Right lobe of liver (tissue), 4 donors: Measurements from ENCODE around the gene STC2.

Source experiments
- POLR2A ChIP-seq: fragments of 450-650 bp; IDR thresholded peaks from one replicate; pipeline ENCODE4 v1.6.1; 2017; ENCODE audit warnings: antibody characterized with exemption, mild to moderate bottlenecking
- TF ChIP-seq, protein P1 (sequence below), 4 donors: fragments of 200-600 bp in 3 of 4; fragments of 450-650 bp in 1 of 4; IDR thresholded peaks; one replicate each; pipeline versions ENCODE4 v1.5.1 to v1.8.0; 2016 to 2022; ENCODE audit warnings: antibody characterized with exemption in 4 of 4, mild to moderate bottlenecking in 2 of 4
- donor health status: DM: no; HTN: no; CAD: no.
- donor health status: DM: no; HTN: no; CAD: no.
- donor health status: DM: no; HTN: yes; CAD: no.

GRCh38 chr5:173309731-173310130, 18.5 kb downstream of the STC2 start:
- TF ChIP-seq, protein P1, sequence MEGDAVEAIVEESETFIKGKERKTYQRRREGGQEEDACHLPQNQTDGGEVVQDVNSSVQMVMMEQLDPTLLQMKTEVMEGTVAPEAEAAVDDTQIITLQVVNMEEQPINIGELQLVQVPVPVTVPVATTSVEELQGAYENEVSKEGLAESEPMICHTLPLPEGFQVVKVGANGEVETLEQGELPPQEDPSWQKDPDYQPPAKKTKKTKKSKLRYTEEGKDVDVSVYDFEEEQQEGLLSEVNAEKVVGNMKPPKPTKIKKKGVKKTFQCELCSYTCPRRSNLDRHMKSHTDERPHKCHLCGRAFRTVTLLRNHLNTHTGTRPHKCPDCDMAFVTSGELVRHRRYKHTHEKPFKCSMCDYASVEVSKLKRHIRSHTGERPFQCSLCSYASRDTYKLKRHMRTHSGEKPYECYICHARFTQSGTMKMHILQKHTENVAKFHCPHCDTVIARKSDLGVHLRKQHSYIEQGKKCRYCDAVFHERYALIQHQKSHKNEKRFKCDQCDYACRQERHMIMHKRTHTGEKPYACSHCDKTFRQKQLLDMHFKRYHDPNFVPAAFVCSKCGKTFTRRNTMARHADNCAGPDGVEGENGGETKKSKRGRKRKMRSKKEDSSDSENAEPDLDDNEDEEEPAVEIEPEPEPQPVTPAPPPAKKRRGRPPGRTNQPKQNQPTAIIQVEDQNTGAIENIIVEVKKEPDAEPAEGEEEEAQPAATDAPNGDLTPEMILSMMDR (IDR thresholded peaks at IDR 0.05), result no peak
- no peak for TF ChIP-seq POLR2A
